ENCODE results near the gene POLK.
A peak's percentile ranks its signal among the peaks of the same experiment; 100 is the strongest.

POLK gene

GRCh38 chr5:75511435-75512382 lies at the start of gene POLK, which contains the start of gene CERT1:
POLK (plus strand) TSS chr5:75511891.
CERT1 (minus strand) TSS chr5:75511629; CDS start chr5:75511207, 422 bp downstream.
- TF ChIP-seq CTCF (IDR thresholded peaks at IDR 0.05; ENCODE audit: low read depth, low read length), result no peak
- in situ Hi-C loops (cut with HindIII; ENCODE audit: low sequenced_read_pairs), result no loop called here
- peak within 1 kb of the TSS; percentile 85 for H3K4me3 ChIP-seq (ENCODE audit: low read depth, low read length)
- peak; percentile 99 for DNase-seq (ENCODE audit: low read depth, low spot score)

GRCh38 chr5:75463726-75464125 lies 48.0 kb upstream of the POLK start:
- no peak overlapping the region for H3K4me3 ChIP-seq (ENCODE audit: low read depth, low read length)
- TF ChIP-seq CTCF (IDR thresholded peaks at IDR 0.05; ENCODE audit: low read depth, low read length), result no peak
- in situ Hi-C loops (cut with HindIII; ENCODE audit: low sequenced_read_pairs), result no loop called here
- no peak for DNase-seq (ENCODE audit: low read depth, low spot score)

GRCh38 chr5:75465480-75465879 lies 46.2 kb upstream of the POLK start:
- no peak for TF ChIP-seq CTCF (IDR thresholded peaks at IDR 0.05; ENCODE audit: low read depth, low read length)
- DNase-seq (ENCODE audit: low read depth, low spot score), result peak; percentile 90
- no peak overlapping the region for H3K4me3 ChIP-seq (ENCODE audit: low read depth, low read length)
- in situ Hi-C loops (cut with HindIII; ENCODE audit: low sequenced_read_pairs), result no loop called here

- H3K4me3 ChIP-seq (ENCODE audit: low read depth, low read length), result no peak overlapping the region
- no peak for DNase-seq (ENCODE audit: low read depth, low spot score)
- TF ChIP-seq CTCF (IDR thresholded peaks at IDR 0.05; ENCODE audit: low read depth, low read length), result no peak
- in situ Hi-C loops (cut with HindIII; ENCODE audit: low sequenced_read_pairs), result no loop called here
These were observed 45.5 kb upstream of the POLK start for GRCh38 chr5:75466006-75466716.

- no peak for DNase-seq (ENCODE audit: low read depth, low spot score)
- in situ Hi-C loops (cut with HindIII; ENCODE audit: low sequenced_read_pairs), result no loop called here
- no peak overlapping the region for H3K4me3 ChIP-seq (ENCODE audit: low read depth, low read length)
- TF ChIP-seq CTCF (IDR thresholded peaks at IDR 0.05; ENCODE audit: low read depth, low read length), result no peak
These were observed 43.1 kb upstream of the POLK start for GRCh38 chr5:75468593-75468992.

- H3K4me3 ChIP-seq (ENCODE audit: low read depth, low read length), result no peak overlapping the region
These were observed 42.7 kb upstream of the POLK start for GRCh38 chr5:75469017-75469416.

More at GRCh38 chr5:75469017-75469416, 42.7 kb upstream of the POLK start:
- in situ Hi-C loops (cut with HindIII; ENCODE audit: low sequenced_read_pairs), result no loop called here
- no peak for TF ChIP-seq CTCF (IDR thresholded peaks at IDR 0.05; ENCODE audit: low read depth, low read length)
- no peak for DNase-seq (ENCODE audit: low read depth, low spot score)

All from astrocyte of the spinal cord (primary cell).